HG03432 (cell line): ENCODE data around the gene ZDHHC3.

Experiments
- ATAC-seq: cut with Tn5 transposase; IDR thresholded peaks from one replicate; pipeline ENCODE4 v1.9.1; 2021; ENCODE audit warnings: mild to moderate bottlenecking, moderate library complexity; ENCODE audit not compliant: unreplicated experiment

ZDHHC3 gene, protein sequence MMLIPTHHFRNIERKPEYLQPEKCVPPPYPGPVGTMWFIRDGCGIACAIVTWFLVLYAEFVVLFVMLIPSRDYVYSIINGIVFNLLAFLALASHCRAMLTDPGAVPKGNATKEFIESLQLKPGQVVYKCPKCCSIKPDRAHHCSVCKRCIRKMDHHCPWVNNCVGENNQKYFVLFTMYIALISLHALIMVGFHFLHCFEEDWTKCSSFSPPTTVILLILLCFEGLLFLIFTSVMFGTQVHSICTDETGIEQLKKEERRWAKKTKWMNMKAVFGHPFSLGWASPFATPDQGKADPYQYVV

DNA sequence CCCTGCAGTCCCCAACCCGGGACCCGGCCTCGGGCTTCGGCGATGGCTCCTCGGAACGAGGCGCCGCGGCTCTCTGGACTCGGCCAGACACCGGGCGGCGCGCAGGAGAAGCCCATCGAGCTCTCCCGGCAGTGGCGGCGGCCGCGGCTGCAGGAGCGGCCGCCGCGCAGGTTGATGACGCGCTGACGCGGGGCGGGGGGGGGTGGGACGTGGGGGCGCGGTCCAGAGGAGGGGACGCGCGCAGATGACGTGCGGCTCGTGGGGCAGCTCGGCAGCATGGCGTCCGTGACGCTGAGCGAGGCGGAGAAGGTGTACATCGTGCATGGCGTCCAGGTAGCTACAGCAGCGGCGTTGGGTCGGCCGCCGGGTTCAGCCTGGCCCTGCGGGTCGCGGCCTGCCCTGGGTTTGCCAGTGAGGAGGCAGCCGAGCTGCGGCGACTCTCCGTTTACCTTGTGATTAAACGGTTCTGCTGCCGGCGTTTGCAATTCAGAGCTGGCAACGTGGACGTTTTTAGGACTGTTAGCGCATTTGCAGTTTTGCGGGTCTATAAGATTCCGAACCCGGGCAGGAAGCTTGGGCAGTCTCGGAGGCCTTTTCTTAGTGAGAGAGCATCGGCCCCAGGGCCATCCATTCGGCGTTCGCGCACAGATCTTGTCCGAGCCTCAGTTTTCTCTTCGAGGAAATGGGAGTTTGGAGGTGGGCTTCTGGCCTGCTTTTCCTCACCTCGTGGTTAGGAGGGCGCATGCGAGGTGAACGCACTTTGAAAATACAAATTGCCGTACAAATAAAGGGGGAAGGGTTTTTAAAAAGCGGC, at the start of gene ZDHHC3, which contains the start of gene EXOSC7:
TSS of gene ZDHHC3 (minus strand) at position 173 of the 814 bp plus-strand sequence. CDS start 16,738 bp downstream, outside the sequence.
TSS of gene EXOSC7 (plus strand) at position 243 of the 814 bp plus-strand sequence. CDS start at position 277, 34 bp downstream.
- ATAC-seq = peak; percentile 86

GRCh38 chr3:45024542-45025255, 48.7 kb upstream of the ZDHHC3 start:
- no peak for ATAC-seq

DNA sequence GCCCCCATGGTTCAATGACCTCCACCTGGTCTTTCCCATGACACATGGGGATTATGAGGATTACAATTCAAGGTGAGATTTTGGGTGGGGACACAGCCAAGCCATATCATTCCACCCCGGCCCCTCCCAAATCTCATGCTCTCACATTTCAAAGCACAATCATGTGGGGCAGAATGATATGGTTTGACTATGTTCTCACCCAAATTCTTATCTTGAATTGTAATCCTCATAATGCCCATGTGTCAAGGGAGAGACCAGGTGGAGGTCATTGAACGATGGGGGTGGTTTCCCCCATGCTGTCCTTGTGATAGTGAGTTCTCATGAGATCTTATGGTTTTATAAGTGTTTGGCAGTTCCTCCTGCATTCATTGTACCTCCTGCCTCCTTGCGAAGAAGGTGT, 47.7 kb upstream of the ZDHHC3 start:
- no peak for ATAC-seq

DNA sequence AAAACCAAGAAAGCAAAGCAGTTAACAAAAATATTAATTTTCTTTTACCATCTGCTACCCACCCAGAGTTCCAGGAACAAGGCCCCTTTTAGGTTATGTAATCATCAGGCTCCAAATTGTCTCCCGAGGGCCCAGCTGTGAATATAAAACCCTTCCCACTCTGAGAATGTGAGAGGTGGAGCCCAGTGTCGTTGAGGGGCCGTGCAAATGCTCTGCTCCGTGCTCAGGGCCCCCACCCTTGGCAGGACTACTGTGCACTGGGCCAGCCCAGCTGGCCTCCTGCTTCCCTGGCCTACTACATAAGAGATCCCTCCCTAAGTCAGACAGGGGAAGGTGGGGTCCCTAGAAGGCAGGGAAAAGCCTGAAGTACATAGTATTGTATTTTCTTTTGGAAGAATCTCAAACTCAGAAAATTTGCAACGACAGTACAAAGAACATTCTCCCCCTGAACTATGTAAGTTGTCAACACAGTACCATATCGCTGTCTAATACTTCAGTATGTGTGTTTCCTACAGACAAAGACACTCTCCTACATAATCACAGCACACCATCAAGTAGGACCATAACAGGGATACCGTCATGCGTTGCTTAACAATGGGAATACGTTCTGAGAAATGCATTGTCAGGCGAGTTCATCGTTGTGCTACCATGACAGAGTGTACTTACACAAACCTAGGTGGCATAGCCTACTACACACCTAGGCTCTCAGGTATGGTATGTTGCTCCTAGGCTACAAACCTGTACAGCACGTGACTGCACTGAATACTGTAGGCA, 45.7 kb upstream of the ZDHHC3 start:
- ATAC-seq = no peak

DNA sequence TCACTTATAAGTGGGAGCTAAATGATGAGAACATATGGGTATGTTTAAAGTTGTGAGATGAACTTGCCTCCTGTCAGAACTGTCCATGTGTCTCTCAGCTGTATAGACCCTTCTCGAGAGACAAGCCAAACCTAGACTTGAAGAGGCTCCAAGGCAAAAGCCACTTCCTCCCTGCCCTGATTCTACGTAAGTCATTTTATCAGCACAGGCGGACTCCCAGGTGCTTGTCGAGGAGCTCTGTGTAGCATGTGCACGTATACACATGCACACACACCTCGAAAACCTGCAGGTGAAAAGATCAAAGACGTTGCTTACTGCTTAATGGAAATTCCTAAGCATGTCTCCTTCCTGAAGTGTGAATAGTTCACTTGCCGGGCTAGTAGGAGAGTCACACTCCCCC, 44.6 kb upstream of the ZDHHC3 start:
- ATAC-seq = no peak

- no peak for ATAC-seq
Measured at GRCh38 chr3:45017821-45018220, 41.8 kb upstream of the ZDHHC3 start.

DNA sequence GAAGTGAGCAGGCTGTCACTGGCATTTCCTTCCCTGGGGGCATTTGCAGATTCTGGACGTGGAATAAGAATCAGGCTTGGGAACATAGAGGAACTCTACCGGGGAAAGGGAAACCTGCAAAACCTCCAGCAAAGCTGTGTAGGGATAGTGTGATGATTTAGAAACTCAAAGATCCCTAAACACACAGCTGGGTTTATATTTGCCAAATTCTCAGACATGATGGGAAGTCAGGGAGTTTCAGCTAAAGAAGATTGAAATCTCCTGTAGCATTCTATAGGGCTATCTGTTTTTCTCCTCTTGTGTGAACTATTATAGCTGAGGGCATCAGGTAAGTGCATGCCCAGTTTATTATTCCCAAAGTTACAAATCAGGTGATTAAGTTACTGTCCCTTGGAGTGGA, 40.9 kb upstream of the ZDHHC3 start:
- ATAC-seq = no peak

DNA sequence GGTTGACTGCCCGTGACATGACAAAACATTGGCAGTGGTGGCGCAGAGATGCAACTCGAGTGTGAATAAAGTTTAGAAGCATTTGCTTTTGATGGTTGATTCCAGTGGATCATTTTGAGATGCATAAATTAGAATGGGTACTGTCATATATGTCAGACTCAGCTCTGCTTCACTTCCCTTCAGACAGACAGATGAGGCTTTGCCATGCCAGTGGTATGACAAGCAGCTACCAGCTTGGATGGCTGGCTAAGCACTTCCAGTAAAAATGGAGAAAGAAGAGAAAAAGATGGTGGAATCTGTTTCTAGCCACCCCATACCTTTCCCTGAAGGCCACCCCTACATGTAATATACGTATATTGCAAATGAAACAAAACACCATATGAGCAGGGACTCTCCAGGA, 36.6 kb upstream of the ZDHHC3 start:
- ATAC-seq = no peak

DNA sequence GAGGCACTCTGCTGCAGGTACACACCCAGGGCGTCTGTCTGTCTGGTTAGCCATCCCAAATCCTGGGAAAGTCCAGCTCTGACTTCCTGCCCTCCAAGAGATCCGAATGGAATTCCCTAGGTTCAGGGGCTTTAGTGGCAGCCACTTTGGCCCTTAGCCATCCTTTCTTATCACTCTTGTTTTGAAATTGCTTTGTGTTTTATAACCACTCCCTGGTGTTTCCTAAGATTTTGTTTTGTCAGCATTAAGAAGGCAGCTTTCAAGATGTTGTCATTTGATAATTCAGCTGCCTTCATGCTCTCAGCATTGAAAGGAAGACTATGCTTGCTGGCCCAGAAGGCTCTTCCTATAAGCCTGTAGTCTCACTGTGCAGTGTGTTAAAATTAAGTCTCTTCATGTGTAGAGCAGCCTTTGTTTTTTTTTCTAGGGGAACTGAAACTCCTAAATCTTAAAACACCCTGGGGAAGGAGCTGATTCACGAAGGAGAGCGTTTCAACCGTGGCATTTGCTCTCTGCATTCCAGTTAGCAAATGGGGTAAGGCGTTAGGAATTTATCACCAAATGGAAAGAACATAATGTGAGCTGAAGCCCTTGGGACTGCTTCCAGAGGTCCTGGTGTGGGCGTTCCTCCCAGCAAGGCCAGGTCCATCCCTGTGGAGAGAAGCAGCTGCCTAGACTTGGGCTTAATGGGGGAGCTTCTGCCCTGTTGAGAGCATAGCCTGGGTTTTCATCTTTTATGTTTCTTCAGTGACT, 36.0 kb upstream of the ZDHHC3 start:
- peak; percentile 37 for ATAC-seq

DNA sequence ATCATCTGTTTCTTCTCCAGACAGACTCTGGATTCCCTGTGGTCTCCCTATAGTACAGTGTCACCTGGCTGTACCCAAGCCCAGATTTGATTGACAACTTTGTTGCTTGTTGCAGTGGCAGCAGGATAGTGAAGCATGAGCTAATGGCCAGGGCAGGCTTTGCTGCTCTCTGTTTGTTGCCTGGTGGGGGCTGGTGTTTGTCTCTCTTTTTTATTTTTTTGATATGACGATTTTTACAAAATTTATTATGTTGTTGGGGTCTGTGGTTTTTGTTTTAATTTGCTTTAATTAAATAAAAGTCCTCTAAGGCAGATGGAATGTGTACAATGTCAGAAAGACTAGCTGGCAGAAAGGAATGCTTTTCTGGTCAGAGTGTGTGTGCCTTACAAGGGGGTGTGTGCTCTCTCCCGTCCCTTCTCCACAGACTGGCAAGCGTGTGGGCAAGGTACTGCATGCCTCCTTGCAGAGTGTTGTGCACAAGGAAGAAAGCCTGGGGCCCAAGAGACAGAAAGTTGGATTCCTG, 34.9 kb upstream of the ZDHHC3 start:
- ATAC-seq = no peak

DNA sequence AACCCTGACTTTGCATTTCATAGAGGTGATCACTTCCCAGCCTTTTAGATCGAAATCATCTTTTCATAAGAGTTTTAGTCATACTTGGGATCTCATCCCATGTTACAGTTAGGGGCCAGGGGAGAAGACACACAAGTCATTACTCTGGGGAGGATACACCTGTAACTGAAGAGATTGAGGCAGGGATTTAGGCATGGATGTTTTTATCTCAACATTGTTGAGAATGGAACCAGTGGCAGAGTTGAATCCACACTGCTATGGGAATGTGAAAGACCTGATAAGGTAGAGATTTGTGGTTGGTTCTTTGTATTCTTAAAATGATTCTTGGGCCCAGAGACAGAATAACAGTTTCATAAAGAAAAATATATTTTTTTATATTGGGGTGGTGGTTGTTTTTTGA, 33.9 kb upstream of the ZDHHC3 start:
- ATAC-seq = no peak

DNA sequence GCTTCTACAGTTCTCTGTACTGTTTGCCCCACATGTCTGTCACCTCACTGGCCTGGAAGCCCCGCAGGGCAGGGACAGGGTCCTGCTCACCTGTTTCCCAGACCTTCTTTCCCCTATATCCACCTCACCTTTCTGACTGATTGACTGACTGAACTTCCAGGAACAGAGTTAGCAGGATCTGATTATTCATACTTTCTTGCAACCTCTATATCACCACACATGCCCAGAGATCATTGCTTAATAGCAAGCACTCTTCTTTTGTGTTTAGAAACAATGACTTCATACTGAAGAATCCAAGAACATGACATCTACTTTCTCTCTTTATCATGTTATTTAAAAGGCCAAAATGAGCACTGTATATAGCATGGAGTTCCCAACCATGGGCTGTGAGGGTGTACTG, 32.1 kb upstream of the ZDHHC3 start:
- ATAC-seq = no peak

GRCh38 chr3:45007091-45007490, 31.1 kb upstream of the ZDHHC3 start:
- ATAC-seq = no peak

DNA sequence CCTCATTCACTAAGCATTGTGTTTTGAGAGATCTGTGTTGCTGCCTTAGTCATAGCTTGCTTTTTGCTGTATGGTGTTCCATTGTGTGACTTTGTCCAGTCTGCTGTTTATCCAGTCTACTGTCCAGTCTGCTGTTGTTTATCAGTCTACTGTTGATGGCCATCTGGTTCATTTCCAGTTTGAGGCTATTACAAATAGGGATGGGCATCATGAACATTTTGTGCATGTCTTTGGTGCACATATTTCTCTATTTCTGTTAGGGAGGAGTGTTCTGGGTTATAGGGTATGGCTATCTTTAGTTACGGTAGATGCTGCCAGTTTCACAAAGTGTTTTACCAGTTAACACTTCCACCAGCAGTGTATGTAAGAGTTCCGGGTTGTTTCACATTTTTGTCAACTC, 27.9 kb upstream of the ZDHHC3 start:
- no peak for ATAC-seq

DNA sequence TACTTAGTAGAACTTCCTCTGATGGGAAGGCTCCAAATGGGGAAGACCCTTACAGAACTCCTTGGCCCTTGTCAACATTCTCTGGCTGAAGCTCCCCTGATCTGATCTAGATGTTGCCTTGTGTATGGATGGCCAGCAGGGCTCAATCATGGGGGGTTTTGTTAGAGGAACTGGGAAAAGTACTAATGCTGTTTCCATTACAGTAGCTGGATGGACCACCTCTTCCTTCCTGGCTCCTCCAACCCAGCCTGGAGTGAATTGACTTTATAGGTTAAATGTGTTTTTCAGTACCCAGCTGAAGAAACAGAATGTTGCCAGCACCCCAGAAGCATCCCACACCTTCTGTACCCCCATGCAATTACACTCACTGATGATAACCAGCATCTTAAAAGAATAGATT, 27.4 kb upstream of the ZDHHC3 start:
- no peak for ATAC-seq

DNA sequence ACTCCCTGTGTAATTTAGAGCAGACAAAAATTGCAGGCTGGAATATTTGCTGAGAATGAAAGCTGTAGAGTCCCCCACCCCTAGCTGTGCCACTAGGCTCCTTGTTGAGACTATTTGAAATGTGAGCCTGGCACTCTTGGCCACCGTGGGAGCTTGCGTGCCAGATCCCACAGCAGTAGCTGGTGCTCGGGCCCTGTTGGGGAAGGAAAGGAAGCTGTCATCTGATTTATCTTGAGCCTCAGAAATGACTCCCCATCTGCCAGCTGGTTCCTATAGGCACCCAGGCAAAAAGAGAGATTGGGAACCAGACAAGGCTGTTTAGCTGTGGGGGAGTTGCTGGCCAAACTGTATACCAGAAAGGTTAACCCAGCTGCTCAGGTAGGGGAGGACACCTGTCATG, 26.7 kb upstream of the ZDHHC3 start:
- ATAC-seq = no peak

DNA sequence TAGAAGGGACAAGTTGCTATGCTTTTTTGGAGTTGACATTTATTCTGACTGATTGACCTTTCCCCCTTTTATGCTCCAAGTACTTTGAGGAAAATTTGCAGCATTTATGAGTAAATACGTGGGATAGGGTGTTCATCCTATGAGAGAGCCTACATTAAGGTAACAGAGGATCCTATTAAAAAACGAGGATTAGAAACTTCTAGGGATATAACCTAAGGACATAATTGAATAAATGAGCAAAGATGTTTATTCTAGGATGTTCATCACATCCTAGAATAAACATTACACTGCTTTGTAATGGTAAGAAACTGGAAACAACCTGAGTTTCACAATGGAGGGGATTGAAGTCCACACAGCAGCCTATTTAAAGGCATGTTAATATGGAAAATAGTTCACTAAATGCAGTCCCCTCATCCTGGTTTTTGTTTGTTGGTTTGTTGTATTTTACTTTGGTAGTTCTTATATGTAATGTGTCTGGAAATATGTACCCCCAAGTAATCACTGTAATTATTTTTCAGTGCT, 26.2 kb upstream of the ZDHHC3 start:
- ATAC-seq = no peak

DNA sequence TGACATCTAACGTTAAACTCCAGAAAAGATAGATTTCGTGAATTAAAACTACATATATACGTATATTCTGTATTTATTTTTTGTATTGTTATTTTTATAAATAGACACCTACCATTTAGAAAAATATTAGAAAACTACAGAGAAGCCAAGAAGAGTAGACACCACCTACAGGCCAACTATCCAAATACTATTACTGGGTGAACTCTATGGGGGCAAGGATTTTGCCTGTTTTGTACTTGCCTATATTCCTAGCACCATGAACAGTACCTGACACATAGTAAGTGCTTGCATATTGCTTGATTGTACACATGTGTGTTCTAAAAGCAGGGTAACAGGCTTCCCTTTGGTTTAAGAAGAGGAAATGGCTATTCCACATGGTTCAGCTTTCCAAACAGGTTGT, 25.8 kb upstream of the ZDHHC3 start:
- no peak for ATAC-seq

- no peak for ATAC-seq
Measured at GRCh38 chr3:45000823-45001222, 24.8 kb upstream of the ZDHHC3 start.

DNA sequence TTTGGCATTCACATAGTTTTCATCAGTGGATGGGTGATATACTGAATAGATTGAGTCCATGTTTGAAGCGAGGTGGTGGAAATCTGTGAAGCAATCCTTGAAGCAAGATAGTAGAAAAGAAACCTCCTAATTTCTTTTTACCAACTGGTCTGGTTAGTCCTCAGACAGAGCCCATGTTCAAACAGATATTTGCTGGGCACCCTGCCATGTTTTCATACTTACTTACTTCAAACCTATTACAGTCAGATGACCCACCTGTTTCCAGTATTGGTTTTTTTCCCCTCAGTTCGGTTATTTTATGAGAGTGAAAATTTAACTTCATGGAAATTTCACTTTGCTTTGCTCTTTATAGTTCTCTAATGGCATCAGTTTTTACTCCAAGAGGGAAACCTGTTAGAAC, 23.8 kb upstream of the ZDHHC3 start:
- no peak for ATAC-seq
